HL-60 (cell line): ENCODE measurements around the gene KIAA1755.

Experiments used
- DNase-seq, 2 experiments: peaks; one replicate each; pipeline ENCODE4 v3.0.0-alpha.2; 2010 to 2020; ENCODE audit warnings: low read depth in 1 of 2, low spot score in 1 of 2
- H3K27ac ChIP-seq: fragments of 250-450 bp; sonication (Bioruptor Pico); replicated peaks from 2 replicates; pipeline ENCODE4 v1.5.1; 2020; ENCODE audit warnings: mild to moderate bottlenecking, moderate library complexity
- H3K27me3 ChIP-seq: fragments of 250-450 bp; sonication (Bioruptor Pico); 2 replicates; pipeline ENCODE4 v1.5.1; 2021; ENCODE audit warnings: mild to moderate bottlenecking, moderate library complexity; ENCODE audit not compliant: insufficient read depth, poor library complexity, severe bottlenecking
- H3K4me3 ChIP-seq: replicated peaks from 2 replicates; pipeline ENCODE4 v1.5.1; 2011; ENCODE audit warnings: mild to moderate bottlenecking, control low read depth, low read length; ENCODE audit not compliant: insufficient read depth
- CTCF ChIP-seq: IDR thresholded peaks from one replicate; pipeline ENCODE4 v1.5.1; 2011; ENCODE audit warnings: low read length, control low read depth, inconsistent platforms; ENCODE audit not compliant: insufficient read depth
- GABPA ChIP-seq: IDR thresholded peaks from 2 replicates; pipeline ENCODE4 v1.6.1; 2012; ENCODE audit warnings: low read depth
- POLR2AphosphoS5 ChIP-seq: IDR thresholded peaks from 2 replicates; pipeline ENCODE4 v1.6.1; 2012; ENCODE audit warnings: low read depth
- REST ChIP-seq: IDR thresholded peaks from 2 replicates; pipeline ENCODE4 v1.6.1; 2012; ENCODE audit warnings: low read depth; ENCODE audit not compliant: insufficient replicate concordance
- SPI1 ChIP-seq: IDR thresholded peaks from 2 replicates; pipeline ENCODE4 v1.6.1; 2012; ENCODE audit warnings: low read depth, mild to moderate bottlenecking, borderline replicate concordance

The KIAA1755 gene

GRCh38 chr20:38214256-38215193 lies 46.0 kb downstream of the KIAA1755 start:
- H3K27me3 ChIP-seq: no peaks in the 10 kb centered on the region
- TF ChIP-seq SPI1 (no peak), CTCF (no peak), POLR2AphosphoS5 (no peak), GABPA (no peak), REST (no peak)
- no peak overlapping the region for H3K4me3 ChIP-seq
- no peak for DNase-seq
- no peak overlapping the region for H3K27ac ChIP-seq

DNA sequence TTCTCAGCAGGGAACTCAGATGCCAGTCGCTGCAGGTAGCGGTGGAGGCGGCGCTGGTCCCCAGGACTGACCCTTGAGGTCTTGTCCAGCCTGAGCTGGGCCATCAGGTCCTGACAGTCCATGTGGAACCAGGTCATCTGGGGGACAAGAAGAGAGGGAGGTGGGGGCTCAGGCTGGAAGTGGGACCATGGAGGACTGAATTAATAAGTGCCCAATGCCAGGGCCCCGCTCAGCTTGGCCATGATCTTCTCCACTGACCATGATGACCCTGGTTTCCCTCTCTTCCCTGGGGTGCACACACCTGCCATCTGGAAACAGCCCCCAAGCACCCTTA lies 47.0 kb downstream of the KIAA1755 start:
- H3K27ac ChIP-seq: no peak overlapping the region
- DNase-seq: no peak
- no peak for TF ChIP-seq CTCF
- TF ChIP-seq POLR2AphosphoS5: no peak
- no peak for TF ChIP-seq GABPA
- TF ChIP-seq REST: no peak
- TF ChIP-seq SPI1: no peak

DNA sequence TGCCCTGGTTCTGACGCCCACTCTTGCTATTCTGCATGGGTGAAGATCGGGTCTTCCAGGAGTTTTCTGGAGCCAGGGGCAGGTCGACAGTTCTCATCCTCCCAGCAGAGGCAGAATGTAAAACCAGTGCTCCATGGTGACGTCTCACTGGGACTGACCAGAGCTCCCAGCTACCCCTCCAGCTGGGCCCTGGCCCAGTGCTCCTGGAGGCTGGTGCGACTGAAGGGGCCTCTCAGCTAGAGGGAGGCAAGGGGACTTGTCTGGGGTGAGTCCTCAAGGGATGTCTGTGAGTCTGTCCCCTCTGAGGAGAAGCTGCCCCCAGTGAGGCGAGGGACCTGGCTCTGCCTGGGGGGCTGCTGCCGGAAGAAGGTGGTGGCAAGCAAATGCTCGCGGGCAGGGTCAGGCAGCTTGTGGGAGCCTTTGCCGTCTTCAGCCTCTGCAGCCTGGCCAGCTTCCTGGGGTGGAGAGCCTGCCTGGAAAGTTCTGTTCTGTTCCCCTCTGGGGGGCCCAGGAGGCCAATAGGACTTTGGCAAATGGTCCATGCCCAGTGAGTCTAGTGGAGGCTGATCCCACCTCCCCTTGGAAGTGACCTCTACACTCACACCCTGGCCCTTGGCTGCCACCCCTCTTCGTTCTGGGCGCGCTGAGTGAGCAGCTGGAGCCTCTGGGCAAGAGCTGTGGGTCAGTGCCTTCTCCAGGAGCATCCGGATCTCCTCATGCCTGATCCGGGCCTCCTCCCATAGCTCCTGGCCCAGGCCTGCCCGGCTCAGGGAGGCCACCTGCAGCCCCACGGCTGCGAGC lies 47.5 kb downstream of the KIAA1755 start:
- no peak overlapping the region for H3K4me3 ChIP-seq
- no peaks in the 10 kb centered on the region for H3K27me3 ChIP-seq
- no peak overlapping the region for H3K27ac ChIP-seq
- no peak for DNase-seq
- no peak for TF ChIP-seq GABPA

More for the DNA sequence above, 47.0 kb downstream of the KIAA1755 start:
- H3K27me3 ChIP-seq: no peaks in the 10 kb centered on the region
- no peak overlapping the region for H3K4me3 ChIP-seq
